GM12865 (cell line): ENCODE data around the gene STXBP6.

Source experiments
- DNase-seq: peaks from one replicate; pipeline ENCODE4 v3.0.0; 2010; ENCODE audit warnings: low read depth
- H3K4me3 ChIP-seq: 2 replicates; pipeline ENCODE4 v1.5.1; 2011; ENCODE audit warnings: mild to moderate bottlenecking, low read depth, low read length, control low read depth
- TF ChIP-seq, protein P1 (sequence below): IDR thresholded peaks from 2 replicates; pipeline ENCODE4 v1.5.1; 2011; ENCODE audit warnings: low read length, control low read depth, low read depth, inconsistent platforms; ENCODE audit not compliant: insufficient read depth; ENCODE audit errors: missing control alignments

The STXBP6 gene

DNA sequence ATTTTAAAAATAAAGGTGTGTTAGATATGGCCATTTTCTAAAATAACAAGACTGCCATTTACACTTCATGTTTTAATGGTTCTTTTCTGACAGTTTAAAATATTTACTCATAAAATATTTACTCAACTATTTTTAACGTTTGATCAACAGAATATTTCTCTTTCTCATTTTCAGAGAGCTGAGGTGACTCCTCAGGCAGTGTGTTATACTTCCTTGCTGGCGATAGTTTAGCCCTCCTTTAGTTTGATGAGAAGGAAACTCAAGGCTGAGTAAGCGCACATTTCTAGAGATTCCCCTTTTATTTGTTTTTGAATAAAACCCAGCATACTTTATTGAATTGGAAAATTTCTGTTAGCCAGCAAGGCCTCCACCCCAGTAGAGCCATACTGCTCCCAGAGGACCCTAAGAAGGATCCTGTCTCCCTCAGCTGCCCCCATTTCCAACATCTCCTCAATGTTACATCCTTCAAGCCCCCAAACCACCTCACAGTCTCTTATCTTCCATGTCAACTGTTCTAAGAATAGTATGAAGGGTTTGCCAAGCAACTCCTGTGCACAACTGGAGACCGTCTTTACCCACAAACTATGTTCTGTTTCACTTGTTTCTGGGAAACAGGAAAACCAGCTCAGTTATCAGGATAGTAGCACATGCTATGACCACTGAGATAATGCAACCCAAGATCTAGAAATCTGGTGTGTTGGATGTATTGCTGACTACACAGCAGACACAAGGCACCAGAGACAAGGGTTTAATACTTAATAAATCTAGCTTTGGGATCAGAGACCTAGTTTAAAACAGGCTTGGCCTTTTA is 129.5 kb downstream of the STXBP6 start:
- H3K4me3 ChIP-seq: no peak overlapping the region
- TF ChIP-seq, protein P1, sequence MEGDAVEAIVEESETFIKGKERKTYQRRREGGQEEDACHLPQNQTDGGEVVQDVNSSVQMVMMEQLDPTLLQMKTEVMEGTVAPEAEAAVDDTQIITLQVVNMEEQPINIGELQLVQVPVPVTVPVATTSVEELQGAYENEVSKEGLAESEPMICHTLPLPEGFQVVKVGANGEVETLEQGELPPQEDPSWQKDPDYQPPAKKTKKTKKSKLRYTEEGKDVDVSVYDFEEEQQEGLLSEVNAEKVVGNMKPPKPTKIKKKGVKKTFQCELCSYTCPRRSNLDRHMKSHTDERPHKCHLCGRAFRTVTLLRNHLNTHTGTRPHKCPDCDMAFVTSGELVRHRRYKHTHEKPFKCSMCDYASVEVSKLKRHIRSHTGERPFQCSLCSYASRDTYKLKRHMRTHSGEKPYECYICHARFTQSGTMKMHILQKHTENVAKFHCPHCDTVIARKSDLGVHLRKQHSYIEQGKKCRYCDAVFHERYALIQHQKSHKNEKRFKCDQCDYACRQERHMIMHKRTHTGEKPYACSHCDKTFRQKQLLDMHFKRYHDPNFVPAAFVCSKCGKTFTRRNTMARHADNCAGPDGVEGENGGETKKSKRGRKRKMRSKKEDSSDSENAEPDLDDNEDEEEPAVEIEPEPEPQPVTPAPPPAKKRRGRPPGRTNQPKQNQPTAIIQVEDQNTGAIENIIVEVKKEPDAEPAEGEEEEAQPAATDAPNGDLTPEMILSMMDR: no peak
- no peak for DNase-seq

DNA sequence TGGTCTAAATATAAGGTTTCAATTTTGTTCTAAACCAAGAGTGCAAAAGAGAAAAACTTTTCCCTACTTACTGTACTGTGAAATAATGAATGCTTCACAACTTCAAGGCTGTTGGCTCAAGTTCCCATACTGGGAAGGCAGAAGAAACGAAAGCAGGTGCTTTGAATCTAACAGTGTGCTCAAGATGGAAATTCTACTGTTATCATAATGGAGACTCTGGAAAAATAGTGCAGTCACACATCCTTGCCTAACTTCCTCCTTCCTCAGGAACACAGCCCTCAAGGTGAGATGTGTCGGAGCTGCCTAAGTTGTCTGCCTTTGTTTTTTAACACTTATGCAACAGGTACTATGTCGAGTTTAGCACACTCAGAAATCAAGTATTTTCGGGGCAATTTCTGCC is 131.1 kb downstream of the STXBP6 start:
- no peak for DNase-seq
- H3K4me3 ChIP-seq: no peak overlapping the region
- TF ChIP-seq, protein P1: no peak

DNA sequence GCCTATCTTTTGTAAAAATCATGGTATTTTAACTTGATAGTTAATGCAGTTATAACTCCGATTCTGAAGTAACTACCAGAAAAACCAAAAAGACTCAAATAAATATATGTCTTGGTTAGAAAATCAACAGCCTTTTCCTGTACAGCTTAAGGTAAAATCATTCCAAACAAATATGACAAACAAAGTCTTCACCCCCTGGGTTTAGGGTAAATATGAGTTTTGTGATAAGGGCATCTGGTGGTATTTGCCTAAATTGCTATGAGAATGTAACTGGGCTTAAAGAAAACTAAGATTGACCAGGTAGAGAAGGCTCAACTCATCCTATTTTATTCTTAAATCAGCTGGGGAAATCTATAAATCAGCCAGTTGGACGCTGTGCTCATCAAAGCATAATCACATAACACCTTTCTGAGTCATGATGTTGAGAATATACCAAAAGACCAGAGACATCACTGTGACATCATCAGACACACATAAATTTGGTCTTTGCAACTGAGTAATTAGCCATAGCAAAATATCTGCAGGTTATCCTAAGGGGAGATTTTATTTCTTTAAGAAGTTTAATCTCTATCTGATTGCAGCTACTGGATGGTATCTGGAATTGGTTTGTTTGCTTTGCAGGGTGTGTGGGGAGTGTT is 133.9 kb downstream of the STXBP6 start:
- TF ChIP-seq, protein P1: no peak
- DNase-seq: no peak
- no peak overlapping the region for H3K4me3 ChIP-seq

DNA sequence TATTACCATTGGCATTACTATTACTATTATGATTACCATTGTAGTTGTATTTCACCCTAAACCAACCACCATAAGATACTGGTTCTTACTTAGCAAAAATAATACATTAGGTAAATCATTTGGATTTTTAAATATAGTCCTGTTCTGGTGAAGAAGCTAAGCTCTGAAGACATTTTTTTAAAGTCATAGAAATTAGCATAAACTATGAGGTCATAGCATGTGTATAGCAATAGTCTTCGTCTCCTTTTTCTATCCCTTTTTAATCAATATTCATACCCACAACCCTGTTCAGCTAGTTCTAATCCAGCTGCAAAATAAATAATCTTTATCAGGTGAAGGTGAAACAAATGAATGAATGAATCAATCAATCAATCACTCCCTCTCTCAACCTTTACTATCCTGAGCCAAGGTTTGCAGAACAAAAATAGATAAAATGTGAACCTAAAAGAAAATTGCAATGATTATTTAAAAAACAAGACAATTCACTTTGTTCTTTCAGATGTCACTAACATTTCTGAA is 134.5 kb downstream of the STXBP6 start:
- TF ChIP-seq, protein P1: no peak
- no peak overlapping the region for H3K4me3 ChIP-seq
- no peak for DNase-seq

DNA sequence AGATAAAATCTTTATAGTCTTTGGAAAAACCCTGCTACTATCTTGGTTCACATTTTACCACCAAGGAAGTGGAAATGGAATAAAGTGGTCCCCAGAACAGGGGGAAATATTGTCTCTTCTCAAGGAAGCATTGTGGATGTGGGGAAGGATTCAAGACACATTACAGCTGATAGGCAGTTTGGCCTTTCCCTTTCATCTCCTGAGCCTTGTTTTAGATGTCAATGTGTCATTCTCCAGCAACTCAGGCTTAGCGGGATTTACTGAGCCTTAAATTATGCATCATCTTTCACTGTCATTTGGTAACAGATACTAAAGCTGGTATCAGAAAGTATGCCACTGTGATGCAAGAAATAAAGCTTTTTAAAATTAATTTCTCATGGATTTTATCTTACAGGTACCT is 136.2 kb downstream of the STXBP6 start:
- no peak overlapping the region for H3K4me3 ChIP-seq
- DNase-seq: no peak
- TF ChIP-seq, protein P1: no peak

DNA sequence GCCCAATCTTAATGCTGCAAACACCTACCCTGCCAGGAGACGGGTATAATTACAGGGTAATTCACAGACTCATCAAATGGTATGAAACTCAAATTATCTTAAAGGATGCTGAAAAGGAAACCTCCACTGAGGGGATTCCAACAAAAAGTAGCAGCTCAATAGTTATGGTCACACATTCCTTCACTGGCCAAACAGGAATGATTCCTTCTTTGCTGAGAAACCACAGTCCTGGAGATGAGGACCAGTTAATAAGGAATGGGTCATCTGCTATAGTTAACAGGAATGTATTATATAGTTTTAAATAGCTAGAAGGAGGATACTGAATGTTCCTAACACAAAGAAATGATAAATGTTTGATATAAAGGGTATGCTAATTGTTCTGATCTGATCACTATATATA is 136.9 kb downstream of the STXBP6 start:
- DNase-seq: no peak
- TF ChIP-seq, protein P1: no peak
- H3K4me3 ChIP-seq: no peak overlapping the region
